Kidney capillary endothelial cell (primary cell): ENCODE data around the gene CYP11A1.
A peak's percentile ranks its signal among the peaks of the same experiment; 100 is the strongest.

Experiments
- DNase-seq: peaks from one replicate; pipeline ENCODE4 v3.0.0-alpha.2; 2018; ENCODE audit warnings: low spot score

Gene CYP11A1

DNA sequence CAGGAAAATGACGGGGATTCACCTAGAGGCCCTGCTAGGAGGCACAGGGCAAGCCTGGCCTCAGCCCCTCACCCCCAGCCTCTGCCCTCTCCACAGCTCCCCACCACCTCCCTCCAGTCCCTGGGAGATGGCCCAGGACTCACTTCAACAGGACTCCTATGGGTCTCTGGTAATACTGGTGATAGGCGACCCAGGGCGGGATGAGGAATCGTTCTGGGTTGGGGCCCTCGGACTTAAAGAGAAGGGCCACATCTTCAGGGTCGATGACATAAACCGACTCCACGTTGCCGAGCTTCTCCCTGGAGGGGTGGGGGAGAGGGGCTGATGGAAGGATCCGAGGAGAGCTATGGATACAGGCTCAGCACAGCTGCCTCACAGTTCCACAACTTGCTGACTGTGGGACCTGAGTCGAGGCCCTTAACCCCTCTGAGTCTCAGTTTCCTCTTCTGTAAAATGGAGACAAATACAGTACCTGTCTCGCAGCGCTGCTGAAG is 19.6 kb downstream of the CYP11A1 start:
- DNase-seq = no peak

DNA sequence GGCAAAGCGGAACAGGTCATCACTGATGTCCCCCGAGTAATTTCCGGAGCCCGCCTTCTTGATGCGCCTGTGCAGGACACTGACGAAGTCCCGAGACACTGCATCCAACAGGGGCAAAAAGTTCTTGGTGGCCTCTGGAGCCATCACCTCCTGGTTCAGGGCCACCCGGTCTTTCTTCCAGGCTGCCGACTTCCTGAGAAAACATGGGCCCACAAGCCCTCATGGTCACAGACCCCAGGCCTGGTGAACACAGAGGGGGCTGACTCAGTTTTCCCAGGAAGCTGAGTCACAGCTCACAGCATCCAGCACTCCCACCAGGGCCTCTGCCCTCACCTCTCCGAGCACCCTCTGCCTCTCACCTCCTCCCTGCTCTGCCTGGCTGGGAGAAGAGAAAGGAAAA is 22.4 kb downstream of the CYP11A1 start:
- peak; percentile 46 for DNase-seq

DNA sequence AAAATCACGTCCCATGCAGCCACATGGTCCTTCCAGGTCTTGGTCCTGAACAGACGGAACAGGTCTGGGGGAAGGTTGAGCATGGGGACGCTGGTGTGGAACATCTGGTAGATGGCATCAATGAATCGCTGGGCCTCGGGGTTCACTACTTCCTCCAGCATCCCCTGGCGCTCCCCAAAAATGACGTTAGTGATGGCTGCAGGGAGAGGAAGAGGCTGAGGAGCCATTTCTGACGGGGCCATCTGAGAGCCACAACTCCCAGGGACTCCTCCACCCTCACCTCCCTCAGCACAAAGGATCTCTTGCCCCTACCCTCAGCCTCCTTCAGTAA is 23.7 kb downstream of the CYP11A1 start:
- no peak for DNase-seq

DNA sequence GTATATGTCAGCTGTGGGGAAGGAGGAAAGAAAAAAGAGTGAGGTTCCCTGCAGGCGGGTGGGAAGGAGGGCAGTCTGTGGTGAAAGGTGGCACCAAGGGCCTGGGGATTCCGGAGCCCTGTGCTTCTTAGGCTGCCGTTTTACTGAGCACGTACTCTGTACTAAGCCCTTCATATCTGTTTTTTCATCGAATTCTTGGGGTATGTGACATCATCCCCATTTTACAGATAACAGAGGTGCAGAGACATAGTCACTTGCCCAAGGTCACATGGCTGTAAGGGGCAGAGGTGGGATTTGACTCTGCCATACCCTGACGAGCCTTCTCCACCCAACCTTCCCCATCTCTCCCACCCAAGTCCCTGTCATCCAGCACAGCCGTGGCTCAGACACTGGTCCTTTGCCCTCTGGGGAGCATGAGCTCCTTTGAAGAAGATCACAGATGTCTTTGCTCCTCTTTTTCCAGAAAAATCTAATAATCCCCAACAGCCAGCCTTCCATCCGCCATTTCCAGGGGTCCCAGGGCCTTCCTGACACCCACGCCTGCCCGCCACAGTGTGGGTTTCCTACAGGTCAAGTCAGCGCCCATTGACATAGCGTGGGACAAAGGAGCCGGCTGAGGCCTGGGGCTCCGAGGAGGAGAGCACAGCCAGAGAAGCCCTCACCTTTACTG is 24.2 kb downstream of the CYP11A1 start:
- no peak for DNase-seq

DNA sequence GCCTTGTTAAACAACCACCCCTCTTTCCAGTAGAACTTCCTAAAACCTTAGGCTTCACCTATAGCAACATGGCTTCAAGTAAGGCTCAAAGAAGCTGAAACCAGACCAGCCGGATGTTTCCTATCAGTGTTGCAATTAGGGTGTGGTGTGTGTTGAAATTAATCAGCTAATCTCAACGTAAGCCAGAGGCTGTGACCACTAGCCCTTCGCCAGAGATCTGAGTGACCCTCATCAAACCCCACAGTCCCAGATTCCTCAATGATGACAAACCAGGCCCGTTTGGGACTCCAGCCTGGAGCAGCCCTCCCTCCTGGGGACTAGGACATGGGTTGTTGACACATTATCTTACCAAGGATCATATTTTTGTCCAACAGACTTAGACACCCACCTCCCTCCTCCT is 27.3 kb downstream of the CYP11A1 start:
- DNase-seq = no peak

DNA sequence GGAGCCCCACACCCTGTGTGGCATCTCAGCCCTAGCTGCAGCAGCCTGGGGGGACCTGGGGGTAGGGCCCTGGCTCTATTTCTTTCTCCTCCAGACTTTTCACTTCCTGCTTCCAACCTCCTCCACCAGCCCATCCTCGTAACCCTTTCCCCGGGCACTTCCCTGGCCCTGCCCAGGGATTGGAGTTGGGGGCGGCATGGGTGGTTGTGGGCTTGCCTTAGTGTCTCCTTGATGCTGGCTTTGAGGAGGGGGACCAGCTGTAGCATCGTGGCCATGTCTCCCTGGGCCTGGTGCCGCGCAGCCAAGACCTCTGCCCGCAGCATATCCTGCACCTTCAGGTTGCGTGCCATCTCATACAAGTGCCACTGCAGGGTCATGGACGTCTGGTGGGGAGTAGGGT is 28.1 kb downstream of the CYP11A1 start:
- DNase-seq = no peak

DNA sequence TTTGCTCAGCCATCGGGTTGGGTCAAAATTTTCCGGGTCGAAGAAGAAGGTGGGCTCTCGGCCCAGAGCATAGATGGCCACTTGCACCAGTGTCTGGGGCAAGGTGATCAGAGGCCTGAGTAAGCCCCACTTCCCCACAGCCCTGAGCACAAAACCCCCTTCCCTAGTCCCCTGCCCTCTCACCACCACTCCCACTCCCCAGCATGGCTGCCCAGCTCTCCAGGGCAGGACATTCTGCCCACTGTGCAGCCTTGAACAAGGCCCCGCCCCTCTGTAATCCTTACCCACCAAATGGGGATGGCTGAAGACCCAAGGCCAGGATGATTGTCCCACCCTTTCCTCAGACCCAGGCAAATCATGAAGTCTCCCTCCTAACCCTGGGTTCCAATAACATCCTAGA is 28.8 kb downstream of the CYP11A1 start:
- DNase-seq = no peak

DNA sequence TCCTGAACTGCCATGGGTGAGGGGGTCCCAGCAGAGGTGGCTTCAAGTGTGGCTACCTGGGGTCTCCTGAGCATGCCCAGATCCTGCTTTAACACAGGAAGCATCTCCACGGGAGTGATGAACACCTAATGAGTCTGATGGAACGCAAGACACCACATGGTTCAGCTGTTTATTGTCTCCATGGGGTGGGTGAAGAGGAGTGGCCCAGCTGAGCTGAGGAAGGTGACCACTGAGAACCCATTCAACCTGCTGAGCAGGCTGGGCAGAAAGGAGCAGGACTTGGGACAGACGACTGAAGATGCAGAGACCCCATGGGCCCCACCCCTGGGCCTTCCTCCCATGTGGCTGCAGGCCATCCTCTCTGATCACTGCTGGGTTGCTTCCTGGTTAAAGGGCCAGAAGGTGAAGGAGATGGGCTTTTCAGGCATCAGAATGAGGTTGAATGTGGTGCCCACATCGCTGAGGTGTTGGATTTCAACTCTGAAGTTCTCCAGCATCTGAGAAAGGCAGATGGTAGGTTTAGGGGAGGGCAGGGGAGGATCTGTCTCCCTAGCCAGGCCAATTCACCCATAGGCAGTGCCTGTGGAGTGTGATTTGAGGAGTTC is 29.7 kb downstream of the CYP11A1 start:
- DNase-seq = no peak

DNA sequence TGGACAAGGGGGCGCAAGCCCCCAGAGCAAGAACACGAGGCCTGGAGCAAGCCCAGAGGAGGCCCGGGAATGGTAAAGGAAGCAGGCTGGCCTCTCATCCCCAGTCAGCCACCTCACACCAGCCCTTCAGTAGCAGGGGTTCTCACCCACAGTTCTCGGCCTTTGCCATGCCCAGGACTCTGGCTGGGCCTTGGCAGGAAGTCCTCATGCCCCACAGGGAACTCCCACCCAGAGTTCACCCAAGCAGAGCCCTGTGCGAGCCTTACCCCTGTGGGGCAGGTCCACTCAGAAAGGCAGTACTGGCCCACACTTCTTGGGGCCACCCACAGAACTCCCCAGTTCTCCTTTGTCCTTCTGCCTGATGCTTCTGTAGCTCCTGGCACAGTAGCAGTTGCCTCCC is 30.3 kb downstream of the CYP11A1 start:
- no peak for DNase-seq

DNA sequence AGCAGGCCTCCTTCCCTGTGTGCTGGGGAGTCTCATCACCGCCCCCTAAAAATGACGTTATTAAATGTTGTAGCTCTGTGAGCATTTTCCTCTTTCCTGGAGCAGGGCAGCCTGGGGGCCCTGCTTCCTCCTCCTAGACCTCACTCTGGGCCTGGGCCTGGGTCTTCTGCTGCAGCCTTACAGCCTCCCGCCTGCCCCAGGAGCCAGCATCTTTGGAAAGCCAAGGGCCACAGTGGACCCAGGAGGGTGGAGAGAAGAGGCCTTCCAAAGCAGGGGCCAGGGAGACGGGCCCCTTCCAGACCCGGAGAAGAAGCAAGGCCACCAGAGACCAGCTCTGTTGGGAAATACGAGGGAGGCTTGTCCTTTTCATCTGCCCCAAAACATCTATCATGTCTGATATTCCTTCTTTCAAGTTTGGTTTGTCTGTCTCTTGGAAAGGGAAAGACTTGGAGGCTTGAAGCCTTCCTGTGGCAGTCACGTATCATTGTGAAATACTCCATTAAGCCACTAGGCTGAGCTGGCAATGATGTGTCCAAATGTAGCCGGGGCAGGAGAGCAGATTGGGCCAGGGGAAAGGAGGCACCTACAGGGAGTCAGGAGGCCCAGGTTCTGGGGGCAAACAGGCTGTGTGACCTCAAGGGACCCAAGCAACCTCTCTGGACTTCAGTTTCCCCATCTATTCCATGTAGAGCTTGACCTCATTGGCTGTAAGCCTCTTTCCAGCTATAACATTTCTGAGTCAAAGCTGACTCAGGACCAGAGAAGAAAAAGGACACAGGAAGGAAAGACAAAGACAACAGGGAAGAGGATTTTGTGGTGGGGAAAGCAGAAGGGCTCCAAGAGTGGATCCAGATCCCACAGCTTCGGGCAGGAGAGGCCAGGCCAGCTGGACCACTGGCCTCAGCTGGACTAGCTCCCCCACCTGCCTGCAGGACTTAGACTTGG is 31.1 kb downstream of the CYP11A1 start:
- DNase-seq = no peak

DNA sequence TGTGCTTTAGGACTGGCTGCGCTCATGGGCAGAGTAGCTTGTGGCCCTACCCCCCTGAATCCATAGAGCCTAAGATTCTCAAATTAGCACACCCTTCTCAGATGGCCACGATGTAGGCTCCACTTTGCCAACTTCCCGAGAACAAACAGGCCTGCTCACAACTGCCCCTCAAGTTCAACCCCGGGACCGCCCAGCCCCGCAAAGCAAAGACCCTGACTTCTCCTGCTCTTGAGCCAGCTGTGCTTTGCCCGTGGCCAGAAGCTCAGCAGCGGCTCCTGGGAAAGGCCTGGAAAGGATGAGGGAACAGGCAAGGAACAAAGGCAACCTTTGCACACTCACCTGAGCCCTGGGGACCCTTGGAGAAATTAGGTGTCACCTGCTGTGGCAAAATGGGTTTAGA is 32.0 kb downstream of the CYP11A1 start:
- no peak for DNase-seq

DNA sequence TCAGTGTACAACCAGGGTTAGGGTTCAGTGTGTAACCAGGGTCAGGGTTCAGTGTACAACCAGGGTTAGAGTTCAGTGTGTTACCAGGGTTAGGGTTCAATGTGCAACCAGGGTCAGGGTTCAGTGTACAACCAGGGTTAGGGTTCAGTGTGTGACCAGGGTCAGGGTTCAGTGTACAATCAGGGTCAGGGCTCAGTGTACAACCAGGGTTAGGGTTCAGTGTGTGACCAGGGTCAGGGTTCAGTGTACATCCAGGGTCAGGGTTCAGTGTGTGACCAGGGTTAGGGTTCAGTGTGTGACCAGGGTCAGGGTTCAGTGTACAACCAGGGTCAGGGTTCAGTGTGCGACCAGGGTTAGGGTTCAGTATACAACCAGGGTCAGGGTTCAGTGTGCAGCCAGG is 33.3 kb downstream of the CYP11A1 start:
- no peak for DNase-seq

DNA sequence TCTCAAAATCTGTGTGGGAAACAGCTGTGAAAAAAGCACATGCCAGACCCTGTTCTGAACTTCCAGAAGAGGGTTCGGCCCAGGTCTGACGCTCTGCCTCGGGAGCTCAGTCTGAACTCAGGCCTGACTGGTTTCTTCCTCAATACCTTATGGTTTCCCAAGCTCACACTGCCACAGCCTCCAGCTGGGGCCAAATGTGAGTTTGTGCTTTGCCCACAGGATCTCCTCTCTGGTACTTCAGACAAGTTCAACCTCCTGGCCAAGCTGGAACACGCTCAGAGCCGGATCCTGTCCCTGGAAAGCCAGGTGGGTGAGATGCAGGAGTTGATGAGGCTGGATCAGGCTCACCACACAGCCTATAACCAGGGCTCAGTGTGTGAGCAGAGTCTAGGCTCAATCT is 33.8 kb downstream of the CYP11A1 start:
- no peak for DNase-seq

DNA sequence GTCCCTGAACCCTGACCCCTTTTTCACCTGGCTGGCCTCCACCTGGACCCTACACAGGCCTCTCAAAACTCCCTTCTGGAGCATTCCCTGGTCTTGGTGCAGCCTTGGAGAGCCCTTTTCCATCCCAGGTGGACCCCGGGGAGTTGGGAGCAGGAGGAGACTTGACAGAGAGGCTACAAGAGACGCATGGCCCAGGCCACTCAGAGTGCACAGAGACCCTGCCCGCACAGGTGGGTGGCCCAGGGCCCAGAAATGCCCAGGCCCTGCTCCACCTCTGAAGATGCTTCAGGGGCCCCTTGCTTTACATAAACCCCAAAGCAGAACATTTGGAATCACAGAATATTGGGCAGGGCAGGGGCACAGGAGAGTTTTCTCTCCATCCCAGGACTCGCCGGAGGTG is 34.4 kb downstream of the CYP11A1 start:
- no peak for DNase-seq

DNA sequence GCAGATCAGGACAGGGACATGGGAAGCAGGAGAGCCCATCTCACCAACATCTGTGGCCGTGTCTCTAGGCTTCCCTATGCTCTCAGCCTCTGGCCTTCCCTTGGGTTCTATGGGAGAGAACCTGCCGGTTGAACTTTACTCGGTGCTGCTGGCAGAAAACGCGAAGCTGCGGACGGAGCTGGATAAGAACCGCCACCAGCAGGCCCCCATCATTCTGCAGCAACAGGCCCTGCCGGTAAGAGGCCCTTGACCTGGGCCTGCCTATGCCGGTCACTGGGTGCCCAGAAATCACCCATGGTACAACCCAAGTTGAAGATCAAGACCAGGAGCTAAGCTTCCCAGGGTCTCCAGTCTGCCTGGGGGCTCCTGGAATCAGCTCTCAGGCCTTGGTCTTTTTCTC is 34.8 kb downstream of the CYP11A1 start:
- no peak for DNase-seq

DNA sequence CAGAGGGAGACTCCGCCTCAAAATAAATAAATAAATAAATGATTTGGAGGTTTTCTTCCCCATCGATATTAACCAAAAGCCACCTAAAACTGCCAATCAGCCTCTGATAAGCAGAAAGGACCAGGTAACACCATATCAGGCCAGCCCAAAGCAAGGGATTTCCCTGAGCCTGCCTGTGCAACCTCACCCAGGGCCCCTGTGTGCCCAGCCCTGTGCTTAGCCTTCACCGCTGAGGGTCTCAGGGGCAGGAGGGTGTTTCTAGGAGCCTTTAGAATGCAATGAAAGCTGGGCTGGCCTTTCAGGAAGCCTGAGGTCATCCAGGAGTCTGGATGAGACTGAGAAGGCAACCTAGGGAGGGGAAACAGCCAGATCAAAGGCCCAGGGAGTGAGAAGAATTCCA is 35.4 kb downstream of the CYP11A1 start:
- DNase-seq = no peak

DNA sequence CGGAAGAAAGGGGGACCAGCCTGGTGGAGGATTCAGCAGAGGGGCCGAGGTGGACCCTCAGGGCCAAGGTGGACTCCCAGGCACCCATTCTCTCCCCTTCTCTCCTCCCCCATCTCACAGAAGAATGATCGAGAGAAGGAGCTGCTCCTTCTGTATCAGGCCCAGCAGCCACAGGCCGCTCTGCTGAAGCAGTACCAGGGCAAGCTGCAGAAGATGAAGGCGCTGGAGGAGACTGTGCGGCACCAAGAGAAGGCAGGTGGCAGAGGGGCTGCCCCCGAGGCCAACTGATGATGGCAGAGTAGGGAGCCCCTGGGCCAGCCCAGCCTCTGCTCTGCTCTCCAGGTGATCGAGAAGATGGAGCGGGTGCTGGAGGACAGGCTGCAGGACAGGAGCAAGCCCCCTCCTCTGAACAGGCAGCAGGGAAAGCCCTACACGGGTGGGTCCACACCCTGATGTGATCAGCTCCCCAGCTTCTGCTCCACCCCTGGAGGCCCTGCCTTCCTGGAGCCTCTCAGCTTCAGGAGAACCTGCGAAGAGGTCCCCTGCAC is 36.5 kb downstream of the CYP11A1 start:
- no peak for DNase-seq

DNA sequence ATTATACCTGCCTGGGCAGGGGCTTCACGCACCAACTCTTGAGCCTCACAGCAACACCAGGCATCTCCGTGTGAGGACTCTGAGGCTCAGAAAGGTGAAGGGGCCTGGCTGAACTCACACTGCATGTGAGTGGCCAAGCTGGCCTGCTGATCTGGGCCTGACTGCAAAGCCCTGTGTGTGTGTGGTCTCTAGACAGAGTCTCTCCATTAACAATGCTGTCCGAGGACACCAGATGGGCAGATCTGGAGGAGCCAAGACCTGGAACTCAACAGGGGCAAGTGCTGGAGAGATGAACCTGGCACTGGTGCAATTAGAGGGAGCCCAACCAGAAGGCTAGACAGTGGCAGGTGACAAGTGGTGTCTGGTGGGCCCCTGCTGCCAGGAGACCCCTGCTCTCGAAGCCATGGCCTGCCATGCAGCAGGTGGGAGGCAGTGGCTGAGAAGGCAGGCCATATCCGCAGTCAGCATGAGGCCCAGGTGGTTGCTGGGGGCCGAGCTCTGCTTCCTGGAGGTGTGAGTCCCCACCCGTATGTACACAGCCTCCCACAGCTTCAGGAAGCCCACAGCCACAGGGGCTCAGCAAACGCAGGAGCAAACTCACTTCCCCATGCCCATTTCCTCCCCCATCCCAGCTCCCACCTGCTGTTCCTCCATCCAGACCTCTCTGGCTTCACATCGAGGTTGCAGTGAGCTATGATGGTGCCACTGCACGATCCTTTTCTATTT is 39.0 kb downstream of the CYP11A1 start:
- no peak for DNase-seq

DNA sequence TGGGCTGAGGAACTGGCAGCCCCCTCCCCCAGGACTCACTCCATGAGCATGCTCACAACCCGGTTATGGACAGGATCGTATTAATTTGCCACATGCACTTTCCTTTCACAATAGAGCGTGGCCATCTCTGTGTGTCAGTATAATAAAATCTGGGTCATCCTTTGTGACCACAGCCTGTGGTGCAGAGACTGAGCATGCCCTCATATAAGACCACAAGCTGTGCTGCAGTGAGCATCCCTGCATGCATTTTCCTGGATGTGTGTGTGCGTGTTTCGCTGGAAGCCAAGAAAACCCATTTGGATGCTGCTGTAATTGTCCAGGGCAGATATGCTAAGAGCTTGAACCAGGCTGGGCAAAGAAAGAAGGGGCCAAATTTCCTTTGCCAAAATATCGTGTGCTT is 39.7 kb downstream of the CYP11A1 start:
- no peak for DNase-seq

DNA sequence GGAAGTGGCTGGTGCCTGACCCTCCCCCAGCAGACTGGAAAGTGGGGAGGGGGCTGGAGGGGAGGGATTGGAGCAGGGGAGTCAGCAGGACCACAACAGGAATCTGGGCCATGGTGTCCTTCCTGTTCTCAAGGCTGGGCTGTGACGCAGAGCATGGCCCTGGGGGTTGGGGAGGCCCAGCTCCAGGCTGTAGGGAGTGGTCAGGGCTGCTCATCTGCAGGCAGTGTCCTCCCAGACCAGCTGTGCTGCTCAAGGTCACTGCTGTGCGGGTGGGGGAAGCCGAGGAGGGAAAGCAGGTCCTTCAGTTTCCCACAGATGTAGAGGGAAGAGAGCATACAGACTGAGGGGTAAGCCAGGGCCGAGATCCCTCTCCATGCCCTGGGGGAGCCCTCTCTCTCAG is 40.7 kb downstream of the CYP11A1 start:
- no peak for DNase-seq

DNA sequence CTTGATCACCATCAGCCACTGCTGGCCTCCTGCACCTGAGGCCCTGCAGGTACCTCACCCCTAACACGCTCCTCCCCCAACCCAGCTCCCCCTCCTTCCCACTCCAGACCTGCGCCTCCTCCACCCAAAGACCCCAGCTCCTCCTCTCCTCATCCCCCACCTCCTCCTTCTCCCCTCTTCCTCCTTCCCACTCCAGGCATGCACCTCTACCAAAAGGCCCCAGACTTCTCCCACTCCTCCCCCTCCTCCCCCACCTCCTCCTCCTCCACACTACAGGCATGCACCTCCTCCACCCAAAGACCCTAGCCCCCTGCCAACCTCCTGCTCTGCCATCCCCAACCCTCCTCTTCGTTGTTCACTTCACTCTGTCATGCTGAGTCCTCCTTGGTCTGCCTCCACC is 42.7 kb downstream of the CYP11A1 start:
- no peak for DNase-seq

DNA sequence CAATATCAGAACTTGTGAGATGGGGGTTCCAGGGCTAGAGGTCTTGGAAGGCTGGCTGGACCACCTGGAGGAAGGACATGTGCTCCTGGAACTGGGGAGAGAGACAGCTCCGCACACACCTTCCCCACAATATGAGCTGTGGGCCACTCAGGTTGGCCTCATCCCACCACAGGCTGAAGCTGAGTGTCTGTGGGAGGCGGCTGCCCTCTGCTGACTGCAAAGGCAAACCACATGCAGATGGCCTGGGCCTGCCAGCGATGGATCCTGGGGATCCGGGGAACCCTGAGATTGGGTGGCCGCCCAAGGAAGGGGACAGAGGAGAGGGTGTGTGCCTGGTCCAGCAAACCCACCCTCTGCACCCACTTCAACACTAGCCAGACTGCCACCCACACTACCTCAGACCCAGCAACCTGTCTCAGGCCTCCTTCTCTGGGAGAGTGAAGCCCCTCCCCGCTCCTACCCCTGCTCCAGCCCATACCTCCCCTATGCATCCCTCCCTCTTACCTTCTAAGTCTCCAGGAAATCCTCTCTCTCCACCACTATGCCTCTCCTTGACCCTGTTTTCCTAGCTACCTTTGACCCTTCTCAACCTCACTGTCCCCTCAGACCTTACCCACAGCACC is 44.8 kb downstream of the CYP11A1 start:
- peak; percentile 57 for DNase-seq
